Trophoblast cell (in vitro differentiated cells and primary cell): ENCODE data around the gene ULK4.

Experiments used
- DNase-seq, 2 donors: peaks; one replicate each; pipeline ENCODE4 v3.0.0-alpha.2; 2016
- H2AFZ ChIP-seq: 2 replicates; pipeline ENCODE4 v1.6.1; 2013; ENCODE audit warnings: low read length, moderate library complexity, mild to moderate bottlenecking; ENCODE audit not compliant: insufficient read depth, poor library complexity
- H2AK5ac ChIP-seq: 2 replicates; pipeline ENCODE4 v1.6.1; 2013; ENCODE audit warnings: mild to moderate bottlenecking, low read length
- H2BK120ac ChIP-seq: 2 replicates; pipeline ENCODE4 v1.6.1; 2013; ENCODE audit warnings: low read length, mild to moderate bottlenecking, moderate library complexity; ENCODE audit not compliant: insufficient read depth, poor library complexity
- H2BK12ac ChIP-seq: 2 replicates; pipeline ENCODE4 v1.6.1; 2013; ENCODE audit warnings: mild to moderate bottlenecking, low read length, moderate library complexity
- H2BK5ac ChIP-seq: 2 replicates; pipeline ENCODE4 v1.6.1; 2013; ENCODE audit warnings: low read length, low read depth, moderate library complexity, mild to moderate bottlenecking; ENCODE audit not compliant: poor library complexity
- H3K14ac ChIP-seq: 2 replicates; pipeline ENCODE4 v1.6.1; 2013; ENCODE audit warnings: mild to moderate bottlenecking, low read length
- H3K18ac ChIP-seq: 2 replicates; pipeline ENCODE4 v1.6.1; 2013; ENCODE audit warnings: mild to moderate bottlenecking, low read length
- H3K23ac ChIP-seq: 2 replicates; pipeline ENCODE4 v1.6.1; 2013; ENCODE audit warnings: low read length
- H3K27ac ChIP-seq: 2 replicates; pipeline ENCODE4 v1.5.1; 2013; ENCODE audit warnings: low read depth, mild to moderate bottlenecking, inconsistent platforms, low read length, moderate library complexity
- H3K27me3 ChIP-seq: 2 replicates; pipeline ENCODE4 v1.6.1; 2013; ENCODE audit warnings: inconsistent platforms, mild to moderate bottlenecking, low read length, moderate library complexity; ENCODE audit not compliant: insufficient read depth
- H3K36me3 ChIP-seq, 2 experiments: 1 replicate in 1 of 2; 2 replicates in 1 of 2; pipeline ENCODE4 v1.6.1; 2013; ENCODE audit warnings: low read length in 2 of 2, mild to moderate bottlenecking in 2 of 2, moderate library complexity in 1 of 2; ENCODE audit not compliant: insufficient read depth in 2 of 2, control insufficient read depth in 1 of 2
- H3K4ac ChIP-seq: 2 replicates; pipeline ENCODE4 v1.6.1; 2013; ENCODE audit warnings: low read depth, mild to moderate bottlenecking, low read length, moderate library complexity
- H3K4me1 ChIP-seq, 2 experiments: 1 replicate in 1 of 2; 2 replicates in 1 of 2; pipeline ENCODE4 v1.6.1; 2013; ENCODE audit warnings: low read length in 2 of 2, mild to moderate bottlenecking in 2 of 2, moderate library complexity in 1 of 2; ENCODE audit not compliant: insufficient read depth in 2 of 2, control insufficient read depth in 1 of 2
- H3K4me2 ChIP-seq: 2 replicates; pipeline ENCODE4 v1.6.1; 2013; ENCODE audit warnings: inconsistent platforms, mild to moderate bottlenecking, low read length, moderate library complexity
- H3K4me3 ChIP-seq: 2 replicates; pipeline ENCODE4 v1.5.1; 2013; ENCODE audit warnings: mild to moderate bottlenecking, low read depth, low read length, inconsistent platforms
- H3K79me1 ChIP-seq: one replicate; pipeline ENCODE4 v1.6.1; 2013; ENCODE audit warnings: low read length
- H3K79me2 ChIP-seq: 2 replicates; pipeline ENCODE4 v1.6.1; 2013; ENCODE audit warnings: low read length, mild to moderate bottlenecking; ENCODE audit not compliant: control insufficient read depth, insufficient read depth, poor library complexity
- H3K9ac ChIP-seq: 2 replicates; pipeline ENCODE4 v1.6.1; 2013; ENCODE audit warnings: mild to moderate bottlenecking, low read length
- H3K9me3 ChIP-seq: 2 replicates; pipeline ENCODE4 v1.6.1; 2013; ENCODE audit warnings: low read depth, mild to moderate bottlenecking, control low read depth, inconsistent platforms, low read length; ENCODE audit not compliant: insufficient read depth
- H4K12ac ChIP-seq: 2 replicates; pipeline ENCODE4 v1.6.1; 2013; ENCODE audit warnings: low read depth, mild to moderate bottlenecking, low read length, moderate library complexity
- H4K8ac ChIP-seq: 2 replicates; pipeline ENCODE4 v1.6.1; 2013; ENCODE audit warnings: low read depth, mild to moderate bottlenecking, low read length, moderate library complexity
- H4K91ac ChIP-seq: one replicate; pipeline ENCODE4 v1.6.1; 2013; ENCODE audit warnings: low read depth, mild to moderate bottlenecking, low read length, moderate library complexity
- WGBS: extraction: QIAGEN DNeasy Blood & Tissue Kit; methylation state at CpG from one replicate; pipeline ENCODE4 v1.1.7; 2013; ENCODE audit warnings: missing lambda C conversion rate; ENCODE audit not compliant: insufficient read length, insufficient coverage; ENCODE audit errors: extremely low coverage; 5-methylcytosine and 5-hydroxymethylcytosine counted together

The ULK4 gene

DNA sequence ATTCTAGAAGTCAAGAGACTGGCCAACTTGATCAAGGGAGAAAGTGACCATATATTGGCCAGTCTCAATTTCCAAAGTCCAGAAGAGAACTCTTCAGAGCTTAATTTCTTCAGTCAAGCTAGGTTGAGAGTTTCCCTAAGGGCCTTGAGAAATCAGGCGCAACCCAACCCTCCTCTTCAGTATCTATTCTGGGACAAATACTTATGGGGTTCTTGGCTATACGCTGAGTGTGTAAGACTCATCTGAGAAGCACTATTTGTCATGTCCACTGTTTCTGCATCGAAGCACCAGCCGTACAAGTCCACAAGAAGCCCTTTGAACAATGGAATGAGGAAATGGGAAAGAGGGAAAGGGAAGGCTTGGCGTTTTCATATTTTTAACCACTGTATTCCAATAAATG lies 383.1 kb downstream of the ULK4 start:
- H2BK120ac ChIP-seq, result no peak overlapping the region
- H4K8ac ChIP-seq, result no peak overlapping the region
- no peaks in the 10 kb centered on the region for H3K9me3 ChIP-seq
- no peaks in the 10 kb centered on the region for H3K79me1 ChIP-seq
- H2BK12ac ChIP-seq, result no peak overlapping the region
- H2AFZ ChIP-seq, result no peak overlapping the region
- H3K4me2 ChIP-seq, result no peak overlapping the region
- H3K36me3 ChIP-seq, result no peaks in the 10 kb centered on the region
- no peak overlapping the region for H3K4ac ChIP-seq
- DNase-seq, result no peak
- H3K23ac ChIP-seq, result no peak overlapping the region
- no peaks in the 10 kb centered on the region for H3K4me1 ChIP-seq
- H4K91ac ChIP-seq, result no peak overlapping the region
- H2AK5ac ChIP-seq, result no peak overlapping the region
- no peak overlapping the region for H3K9ac ChIP-seq
- no peak overlapping the region for H3K4me3 ChIP-seq
- H3K27ac ChIP-seq, result no peak overlapping the region
- no peak overlapping the region for H2BK5ac ChIP-seq
- H4K12ac ChIP-seq, result no peak overlapping the region
- no peak overlapping the region for H3K14ac ChIP-seq
- H3K79me2 ChIP-seq, result no peaks in the 10 kb centered on the region
- H3K27me3 ChIP-seq, result no peaks in the 10 kb centered on the region
- no CpG with 5 or more reads among the region's 5 CpGs for WGBS
- H3K18ac ChIP-seq, result no peak overlapping the region

DNA sequence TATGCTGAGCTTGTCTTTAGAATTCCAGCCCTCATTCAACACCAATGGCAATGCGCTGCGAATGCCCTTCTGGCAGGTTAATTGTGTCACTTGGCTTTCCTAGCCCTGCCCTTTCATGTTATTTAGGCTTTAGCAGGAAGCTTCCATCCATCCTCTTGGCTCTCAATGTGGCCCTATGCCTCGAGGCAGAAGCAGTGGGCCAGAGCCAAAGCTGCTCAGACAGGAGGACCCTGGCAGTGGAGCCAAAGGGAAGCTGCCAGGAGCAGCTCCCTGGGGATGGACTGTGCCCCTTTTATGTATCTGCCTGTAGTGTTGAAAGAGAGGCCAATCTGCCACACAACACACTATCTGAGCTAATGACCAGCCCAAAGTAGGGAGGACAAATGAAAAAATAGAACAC lies 386.2 kb downstream of the ULK4 start:
- Histone ChIP-seq H3K14ac (no peak overlapping the region), H3K79me2 (no peaks in the 10 kb centered on the region), H3K9ac (no peak overlapping the region), H2AFZ (no peak overlapping the region), H3K9me3 (no peaks in the 10 kb centered on the region), H2BK120ac (no peak overlapping the region), H3K79me1 (no peaks in the 10 kb centered on the region), H3K27ac (no peak overlapping the region), H2BK5ac (no peak overlapping the region), H3K18ac (no peak overlapping the region), H3K27me3 (no peaks in the 10 kb centered on the region), H3K4me3 (no peak overlapping the region), H4K8ac (no peak overlapping the region), H3K4me1 (no peaks in the 10 kb centered on the region), H3K4ac (no peak overlapping the region), H2AK5ac (no peak overlapping the region), H2BK12ac (no peak overlapping the region), H3K23ac (no peak overlapping the region), H4K91ac (no peak overlapping the region), H3K4me2 (no peak overlapping the region), H4K12ac (no peak overlapping the region), H3K36me3 (no peaks in the 10 kb centered on the region)
- no CpG with 5 or more reads among the region's 3 CpGs for WGBS
- DNase-seq, result no peak

DNA sequence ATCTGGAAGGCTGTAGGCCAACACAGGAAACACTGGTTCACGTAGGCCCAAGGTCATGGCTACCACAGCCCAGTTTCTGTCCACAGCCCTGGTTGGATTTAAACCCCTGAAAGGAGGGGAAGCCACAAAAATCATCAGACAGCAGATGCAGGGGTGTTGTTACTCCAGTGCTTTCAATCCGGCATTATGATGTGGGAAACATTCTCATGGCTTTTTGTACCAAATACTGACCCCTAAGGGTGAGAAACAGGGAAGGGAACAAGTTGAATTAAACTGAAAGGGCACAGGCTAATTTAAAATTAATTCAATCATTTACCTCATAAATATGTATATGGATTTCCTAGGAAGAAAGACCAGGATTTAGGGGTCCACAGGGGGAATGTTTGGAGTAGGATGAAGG lies 387.0 kb downstream of the ULK4 start:
- Histone ChIP-seq H2AK5ac (no peak overlapping the region), H2AFZ (no peak overlapping the region), H2BK5ac (no peak overlapping the region), H2BK12ac (no peak overlapping the region), H4K12ac (no peak overlapping the region), H3K4me3 (no peak overlapping the region), H4K8ac (no peak overlapping the region), H3K79me1 (no peaks in the 10 kb centered on the region), H2BK120ac (peak overlapping the region; percentile 53), H3K36me3 (no peaks in the 10 kb centered on the region), H3K27ac (no peak overlapping the region), H3K4me1 (no peaks in the 10 kb centered on the region), H3K9ac (no peak overlapping the region), H3K79me2 (no peaks in the 10 kb centered on the region), H3K23ac (no peak overlapping the region), H4K91ac (no peak overlapping the region), H3K4me2 (no peak overlapping the region), H3K18ac (no peak overlapping the region), H3K4ac (no peak overlapping the region), H3K14ac (no peak overlapping the region), H3K27me3 (no peaks in the 10 kb centered on the region), H3K9me3 (no peaks in the 10 kb centered on the region)
- no peak for DNase-seq
- no CpG with 5 or more reads among the region's 2 CpGs for WGBS

DNA sequence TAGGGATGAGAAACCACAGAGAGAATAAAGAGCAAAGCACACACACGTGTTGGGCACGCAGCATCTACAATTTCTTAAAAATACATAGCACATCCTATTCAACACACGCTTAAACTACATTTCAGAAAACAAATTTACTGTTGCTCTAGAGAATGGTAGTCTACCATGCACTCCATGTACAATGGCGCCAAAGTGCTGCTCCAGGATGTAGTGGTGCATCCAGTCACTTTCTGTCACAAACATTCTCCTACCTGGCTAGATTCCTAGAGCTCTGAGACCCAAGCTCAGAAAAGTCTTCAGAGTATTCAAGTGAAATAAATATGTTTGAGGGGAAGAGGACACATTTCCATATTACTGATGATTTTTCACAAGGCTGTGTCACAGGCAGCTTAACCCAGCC lies 388.3 kb downstream of the ULK4 start:
- Histone ChIP-seq H3K9ac (no peak overlapping the region), H2AFZ (no peak overlapping the region), H3K79me1 (no peaks in the 10 kb centered on the region), H4K91ac (no peak overlapping the region), H3K36me3 (no peaks in the 10 kb centered on the region), H3K18ac (no peak overlapping the region), H3K9me3 (no peaks in the 10 kb centered on the region), H3K4me3 (no peak overlapping the region), H2BK120ac (no peak overlapping the region), H3K4me2 (no peak overlapping the region), H2BK5ac (no peak overlapping the region), H4K12ac (no peak overlapping the region), H2AK5ac (no peak overlapping the region), H3K4ac (no peak overlapping the region), H4K8ac (no peak overlapping the region), H3K27me3 (no peaks in the 10 kb centered on the region), H3K27ac (no peak overlapping the region), H3K14ac (no peak overlapping the region), H3K4me1 (no peaks in the 10 kb centered on the region), H3K23ac (no peak overlapping the region), H2BK12ac (no peak overlapping the region), H3K79me2 (no peaks in the 10 kb centered on the region)
- no peak for DNase-seq
- no CpG with 5 or more reads among the region's 4 CpGs for WGBS
